Activated T-cell treated with anti-CD3 and anti-CD28 coated beads, Interleukin-2, amount 50 U/mL, for 24 hours (primary cell): Measurements from ENCODE around the gene ZNF618.

Source experiments
- DNase-seq: peaks from one replicate; pipeline ENCODE4 v3.0.0-alpha.2; 2020
- H3K27ac Mint-ChIP-seq: 2 replicates; pipeline ENCODE4 v1.8.0; 2020; ENCODE audit warnings: mild to moderate bottlenecking, mixed read lengths
- H3K27me3 Mint-ChIP-seq: 2 replicates; pipeline ENCODE4 v1.8.0; 2020; ENCODE audit warnings: mixed read lengths
- H3K36me3 Mint-ChIP-seq: 2 replicates; pipeline ENCODE4 v1.8.0; 2020; ENCODE audit warnings: low read depth, mixed read lengths
- H3K4me1 Mint-ChIP-seq: 2 replicates; pipeline ENCODE4 v1.8.0; 2020; ENCODE audit warnings: low read depth, mixed read lengths
- H3K4me3 Mint-ChIP-seq: 2 replicates; pipeline ENCODE4 v1.8.0; 2020; ENCODE audit warnings: mild to moderate bottlenecking, moderate library complexity, mixed read lengths
- H3K9me3 Mint-ChIP-seq: 2 replicates; pipeline ENCODE4 v1.8.0; 2020; ENCODE audit warnings: mixed read lengths

Gene ZNF618

GRCh38 chr9:113876151-113876992 lies at the start of gene ZNF618:
Gene ZNF618 (plus strand): TSS chr9:113876309. CDS start chr9:113876381, 72 bp downstream.
- H3K27ac Mint-ChIP-seq: peak within 1 kb of the TSS; percentile 77
- peak; percentile 51 for DNase-seq
- H3K4me3 Mint-ChIP-seq: peak within 1 kb of the TSS; percentile 83
- peaks cover 26% of the 10 kb centered on the region for H3K27me3 Mint-ChIP-seq
- H3K4me1 Mint-ChIP-seq: peaks cover 4% of the 10 kb centered on the region
- no peaks in the 10 kb centered on the region for H3K36me3 Mint-ChIP-seq
- H3K9me3 Mint-ChIP-seq: no peaks in the 10 kb centered on the region

GRCh38 chr9:113828221-113828620 lies 47.9 kb upstream of the ZNF618 start:
- H3K27me3 Mint-ChIP-seq: peaks cover 16% of the 10 kb centered on the region
- DNase-seq: no peak
- H3K9me3 Mint-ChIP-seq: peaks cover 16% of the 10 kb centered on the region
- H3K36me3 Mint-ChIP-seq: no peaks in the 10 kb centered on the region
- H3K27ac Mint-ChIP-seq: no peak overlapping the region
- no peak overlapping the region for H3K4me3 Mint-ChIP-seq
- no peaks in the 10 kb centered on the region for H3K4me1 Mint-ChIP-seq

GRCh38 chr9:113837334-113837733 lies 38.8 kb upstream of the ZNF618 start:
- no peaks in the 10 kb centered on the region for H3K4me1 Mint-ChIP-seq
- H3K27ac Mint-ChIP-seq: no peak overlapping the region
- H3K9me3 Mint-ChIP-seq: peaks cover 9% of the 10 kb centered on the region
- peaks cover 7% of the 10 kb centered on the region for H3K27me3 Mint-ChIP-seq
- H3K4me3 Mint-ChIP-seq: no peak overlapping the region
- H3K36me3 Mint-ChIP-seq: no peaks in the 10 kb centered on the region
- no peak for DNase-seq

- Mint-ChIP-seq H3K9me3 (peaks cover 8% of the 10 kb centered on the region), H3K36me3 (no peaks in the 10 kb centered on the region), H3K4me3 (no peak overlapping the region), H3K27me3 (peaks cover 4% of the 10 kb centered on the region), H3K27ac (no peak overlapping the region), H3K4me1 (no peaks in the 10 kb centered on the region)
- DNase-seq: no peak
Measured at GRCh38 chr9:113842086-113842485, 34.0 kb upstream of the ZNF618 start.

GRCh38 chr9:113844466-113844865 lies 31.6 kb upstream of the ZNF618 start:
- no peak overlapping the region for H3K27ac Mint-ChIP-seq
- H3K9me3 Mint-ChIP-seq: peaks cover 8% of the 10 kb centered on the region
- H3K4me1 Mint-ChIP-seq: no peaks in the 10 kb centered on the region
- no peak for DNase-seq
- H3K27me3 Mint-ChIP-seq: peaks cover 3% of the 10 kb centered on the region
- no peak overlapping the region for H3K4me3 Mint-ChIP-seq
- H3K36me3 Mint-ChIP-seq: no peaks in the 10 kb centered on the region

- Mint-ChIP-seq H3K27ac (no peak overlapping the region), H3K4me3 (no peak overlapping the region), H3K9me3 (peaks cover 19% of the 10 kb centered on the region), H3K27me3 (peaks cover 25% of the 10 kb centered on the region), H3K4me1 (peaks cover 8% of the 10 kb centered on the region), H3K36me3 (no peaks in the 10 kb centered on the region)
- no peak for DNase-seq
Measured at GRCh38 chr9:113851359-113851758, 24.8 kb upstream of the ZNF618 start.

GRCh38 chr9:113851873-113852272 lies 24.2 kb upstream of the ZNF618 start:
- Mint-ChIP-seq H3K4me1 (peaks cover 8% of the 10 kb centered on the region), H3K4me3 (no peak overlapping the region), H3K27me3 (peaks cover 30% of the 10 kb centered on the region), H3K9me3 (peaks cover 18% of the 10 kb centered on the region), H3K27ac (no peak overlapping the region), H3K36me3 (no peaks in the 10 kb centered on the region)
- DNase-seq: no peak

- no peak for DNase-seq
- Mint-ChIP-seq H3K27me3 (peaks cover 30% of the 10 kb centered on the region), H3K9me3 (peaks cover 18% of the 10 kb centered on the region), H3K4me1 (peaks cover 8% of the 10 kb centered on the region), H3K36me3 (no peaks in the 10 kb centered on the region), H3K27ac (no peak overlapping the region), H3K4me3 (no peak overlapping the region)
Measured at GRCh38 chr9:113853333-113853732, 22.8 kb upstream of the ZNF618 start.

GRCh38 chr9:113854310-113854709 lies 21.8 kb upstream of the ZNF618 start:
- no peak overlapping the region for H3K4me3 Mint-ChIP-seq
- peaks cover 18% of the 10 kb centered on the region for H3K9me3 Mint-ChIP-seq
- peaks cover 30% of the 10 kb centered on the region for H3K27me3 Mint-ChIP-seq
- H3K4me1 Mint-ChIP-seq: peaks cover 8% of the 10 kb centered on the region
- no peak for DNase-seq
- no peaks in the 10 kb centered on the region for H3K36me3 Mint-ChIP-seq
- no peak overlapping the region for H3K27ac Mint-ChIP-seq

GRCh38 chr9:113857875-113858274 lies 18.2 kb upstream of the ZNF618 start:
- no peaks in the 10 kb centered on the region for H3K4me1 Mint-ChIP-seq
- H3K27me3 Mint-ChIP-seq: peaks cover 40% of the 10 kb centered on the region
- no peak overlapping the region for H3K27ac Mint-ChIP-seq
- no peaks in the 10 kb centered on the region for H3K36me3 Mint-ChIP-seq
- peaks cover 5% of the 10 kb centered on the region for H3K9me3 Mint-ChIP-seq
- DNase-seq: no peak
- H3K4me3 Mint-ChIP-seq: no peak overlapping the region

- Mint-ChIP-seq H3K4me3 (no peak overlapping the region), H3K9me3 (peaks cover under 1% of the 10 kb centered on the region), H3K27ac (no peak overlapping the region), H3K36me3 (no peaks in the 10 kb centered on the region), H3K4me1 (no peaks in the 10 kb centered on the region), H3K27me3 (peaks cover 38% of the 10 kb centered on the region)
- no peak for DNase-seq
Measured at GRCh38 chr9:113858282-113858681, 17.8 kb upstream of the ZNF618 start.

- Mint-ChIP-seq H3K27ac (no peak overlapping the region), H3K4me1 (no peaks in the 10 kb centered on the region), H3K9me3 (no peaks in the 10 kb centered on the region), H3K4me3 (no peak overlapping the region), H3K36me3 (no peaks in the 10 kb centered on the region), H3K27me3 (peaks cover 28% of the 10 kb centered on the region)
- DNase-seq: no peak
Measured at GRCh38 chr9:113863345-113863744, 12.8 kb upstream of the ZNF618 start.

GRCh38 chr9:113868501-113868900 lies 7.6 kb upstream of the ZNF618 start:
- Mint-ChIP-seq H3K9me3 (no peaks in the 10 kb centered on the region), H3K4me1 (no peaks in the 10 kb centered on the region), H3K27ac (no peak overlapping the region), H3K27me3 (peaks cover 4% of the 10 kb centered on the region), H3K36me3 (no peaks in the 10 kb centered on the region), H3K4me3 (no peak overlapping the region)
- no peak for DNase-seq

- H3K4me1 Mint-ChIP-seq: peaks cover 4% of the 10 kb centered on the region
- H3K9me3 Mint-ChIP-seq: no peaks in the 10 kb centered on the region
- no peaks in the 10 kb centered on the region for H3K36me3 Mint-ChIP-seq
- peaks cover 24% of the 10 kb centered on the region for H3K27me3 Mint-ChIP-seq
- H3K27ac Mint-ChIP-seq: no peak overlapping the region
- H3K4me3 Mint-ChIP-seq: no peak overlapping the region
- DNase-seq: no peak
Measured at GRCh38 chr9:113872485-113873143, 3.5 kb upstream of the ZNF618 start.

- Mint-ChIP-seq H3K4me1 (peaks cover 4% of the 10 kb centered on the region), H3K4me3 (no peak overlapping the region), H3K27me3 (peaks cover 24% of the 10 kb centered on the region), H3K36me3 (no peaks in the 10 kb centered on the region), H3K27ac (no peak overlapping the region), H3K9me3 (no peaks in the 10 kb centered on the region)
- no peak for DNase-seq
Measured at GRCh38 chr9:113873446-113873845, 2.7 kb upstream of the ZNF618 start.
